ENCODE measurements around the gene PHF21A.
A peak's percentile ranks its signal among the peaks of the same experiment; 100 is the strongest.

GRCh38 chr11:46119352-46120216 is 1.7 kb downstream of the PHF21A start:
- TF ChIP-seq POLR2AphosphoS2 (IDR thresholded peaks at IDR 0.05; ENCODE audit: low read depth, low read length): no peak
- TF ChIP-seq POLR2AphosphoS5 (IDR thresholded peaks at IDR 0.05; ENCODE audit: low read depth, low read length): peak; percentile 36; the same call in 1 of the 2 replicates
- TF ChIP-seq ETV5 (CRISPR knock-in tag; IDR thresholded peaks at IDR 0.05; ENCODE audit: borderline replicate concordance): peak; percentile 48; the same call in 1 of the 2 replicates
- TF ChIP-seq MAZ (IDR thresholded peaks at IDR 0.05; ENCODE audit: borderline replicate concordance, low read depth, low read length): 0 out of 2 replicates have a peak, but pooled peaks have one; percentile 20
- TF ChIP-seq MAZ (CRISPR knock-in tag; IDR thresholded peaks at IDR 0.05; ENCODE audit: low read depth): no peak
- TF ChIP-seq SMAD3 (CRISPR knock-in tag; IDR thresholded peaks at IDR 0.05): 0 out of 2 replicates have a peak, but pooled peaks have one; percentile 29
- TF ChIP-seq, protein P1, sequence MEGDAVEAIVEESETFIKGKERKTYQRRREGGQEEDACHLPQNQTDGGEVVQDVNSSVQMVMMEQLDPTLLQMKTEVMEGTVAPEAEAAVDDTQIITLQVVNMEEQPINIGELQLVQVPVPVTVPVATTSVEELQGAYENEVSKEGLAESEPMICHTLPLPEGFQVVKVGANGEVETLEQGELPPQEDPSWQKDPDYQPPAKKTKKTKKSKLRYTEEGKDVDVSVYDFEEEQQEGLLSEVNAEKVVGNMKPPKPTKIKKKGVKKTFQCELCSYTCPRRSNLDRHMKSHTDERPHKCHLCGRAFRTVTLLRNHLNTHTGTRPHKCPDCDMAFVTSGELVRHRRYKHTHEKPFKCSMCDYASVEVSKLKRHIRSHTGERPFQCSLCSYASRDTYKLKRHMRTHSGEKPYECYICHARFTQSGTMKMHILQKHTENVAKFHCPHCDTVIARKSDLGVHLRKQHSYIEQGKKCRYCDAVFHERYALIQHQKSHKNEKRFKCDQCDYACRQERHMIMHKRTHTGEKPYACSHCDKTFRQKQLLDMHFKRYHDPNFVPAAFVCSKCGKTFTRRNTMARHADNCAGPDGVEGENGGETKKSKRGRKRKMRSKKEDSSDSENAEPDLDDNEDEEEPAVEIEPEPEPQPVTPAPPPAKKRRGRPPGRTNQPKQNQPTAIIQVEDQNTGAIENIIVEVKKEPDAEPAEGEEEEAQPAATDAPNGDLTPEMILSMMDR (CRISPR knock-in tag; IDR thresholded peaks at IDR 0.05): no peak
